ENCODE measurements around the gene SH3D19.

- no peak for TF ChIP-seq POLR2A (IDR thresholded peaks at IDR 0.05)
- TF ChIP-seq CTCF (IDR thresholded peaks at IDR 0.05), result no peak
- TF ChIP-seq EP300 (IDR thresholded peaks at IDR 0.05), result no peak
- TF ChIP-seq POLR2AphosphoS5 (IDR thresholded peaks at IDR 0.05), result no peak
These were observed 58.3 kb downstream of the SH3D19 start for GRCh38 chr4:151267104-151267503.
